HG02610 (cell line): ENCODE measurements around the gene APBA2.
A peak's percentile ranks its signal among the peaks of the same experiment; 100 is the strongest.
"Not testable (repeated sequence)": the region's sequence is repeated elsewhere in the genome, so short reads cannot be mapped to it uniquely, and the experiment has no call there.

Experiments used
- ATAC-seq: cut with Tn5 transposase; IDR thresholded peaks from one replicate; pipeline ENCODE4 v1.9.1; 2021; ENCODE audit warnings: mild to moderate bottlenecking, moderate library complexity; ENCODE audit not compliant: unreplicated experiment

APBA2 gene

GRCh38 chr15:29031502-29032228, 145.9 kb downstream of the APBA2 start:
- ATAC-seq = no peak

GRCh38 chr15:29032229-29032625, 146.5 kb downstream of the APBA2 start:
- no peak for ATAC-seq

GRCh38 chr15:29032751-29033150, 147.0 kb downstream of the APBA2 start:
- no peak for ATAC-seq

GRCh38 chr15:29034151-29034550, 148.4 kb downstream of the APBA2 start:
- no peak for ATAC-seq

GRCh38 chr15:29034593-29035335, 149.0 kb downstream of the APBA2 start:
- ATAC-seq = no peak

- no peak for ATAC-seq
These were observed 149.8 kb downstream of the APBA2 start for GRCh38 chr15:29035336-29036285.

GRCh38 chr15:29037997-29038705, 152.4 kb downstream of the APBA2 start:
- no peak for ATAC-seq

- ATAC-seq = peak; percentile 67
These were observed 153.9 kb downstream of the APBA2 start for GRCh38 chr15:29039466-29040369.

- no peak for ATAC-seq
These were observed 154.6 kb downstream of the APBA2 start for GRCh38 chr15:29040370-29040751.

GRCh38 chr15:29043736-29044502, 158.1 kb downstream of the APBA2 start:
- no peak for ATAC-seq

- no peak for ATAC-seq
These were observed 158.7 kb downstream of the APBA2 start for GRCh38 chr15:29044503-29044901.

GRCh38 chr15:29045161-29045560, 159.4 kb downstream of the APBA2 start:
- ATAC-seq = not testable (repeated sequence)

GRCh38 chr15:29045717-29046116, 159.9 kb downstream of the APBA2 start:
- ATAC-seq = no peak

- ATAC-seq = no peak
These were observed 160.6 kb downstream of the APBA2 start for GRCh38 chr15:29046281-29046810.

- no peak for ATAC-seq
These were observed 161.2 kb downstream of the APBA2 start for GRCh38 chr15:29046977-29047376.

- ATAC-seq = no peak
These were observed 162.2 kb downstream of the APBA2 start for GRCh38 chr15:29048011-29048410.

GRCh38 chr15:29050870-29051269, 165.1 kb downstream of the APBA2 start:
- ATAC-seq = no peak

GRCh38 chr15:29051422-29051821, 165.6 kb downstream of the APBA2 start:
- no peak for ATAC-seq

GRCh38 chr15:29053006-29053405, 167.2 kb downstream of the APBA2 start:
- ATAC-seq = no peak
